Brain microvascular endothelial cell (primary cell): ENCODE measurements around the gene RNF141.

Experiments
- DNase-seq: peaks from one replicate; pipeline ENCODE4 v3.0.0-alpha.2; 2020
- H3K27ac ChIP-seq: fragments of 250-450 bp; sonication (Bioruptor Pico); 2 replicates; pipeline ENCODE4 v1.5.1; 2020; ENCODE audit warnings: mild to moderate bottlenecking, moderate library complexity
- H3K27me3 ChIP-seq: fragments of 250-450 bp; sonication (Bioruptor Pico); replicated peaks from 2 replicates; pipeline ENCODE4 v1.5.1; 2020; ENCODE audit warnings: mild to moderate bottlenecking
- H3K36me3 ChIP-seq: fragments of 250-450 bp; sonication (Bioruptor Pico); replicated peaks from 2 replicates; pipeline ENCODE4 v1.5.1; 2020; ENCODE audit warnings: mild to moderate bottlenecking
- H3K4me3 ChIP-seq: 2 replicates; pipeline ENCODE4 v1.5.1; 2011; ENCODE audit warnings: low read depth, mild to moderate bottlenecking, control low read depth, low read length, moderate library complexity
- in situ Hi-C: cut with HindIII; loops from 2 replicates; pipeline ENCODE4 v1.10.0; 2017; ENCODE audit warnings: low sequenced_read_pairs, low pct_ligation_motif_present
- TF ChIP-seq, protein P1 (sequence below): IDR thresholded peaks from 2 replicates; pipeline ENCODE4 v1.5.1; 2011; ENCODE audit warnings: low read depth, mild to moderate bottlenecking, moderate library complexity, low read length, control low read depth, inconsistent platforms; ENCODE audit errors: missing control alignments

The RNF141 gene

GRCh38 chr11:10477690-10478046, 63.3 kb downstream of the RNF141 start:
- DNase-seq: no peak
- H3K27ac ChIP-seq: no peak overlapping the region
- no peaks in the 10 kb centered on the region for H3K36me3 ChIP-seq
- no peaks in the 10 kb centered on the region for H3K27me3 ChIP-seq
- TF ChIP-seq, protein P1, sequence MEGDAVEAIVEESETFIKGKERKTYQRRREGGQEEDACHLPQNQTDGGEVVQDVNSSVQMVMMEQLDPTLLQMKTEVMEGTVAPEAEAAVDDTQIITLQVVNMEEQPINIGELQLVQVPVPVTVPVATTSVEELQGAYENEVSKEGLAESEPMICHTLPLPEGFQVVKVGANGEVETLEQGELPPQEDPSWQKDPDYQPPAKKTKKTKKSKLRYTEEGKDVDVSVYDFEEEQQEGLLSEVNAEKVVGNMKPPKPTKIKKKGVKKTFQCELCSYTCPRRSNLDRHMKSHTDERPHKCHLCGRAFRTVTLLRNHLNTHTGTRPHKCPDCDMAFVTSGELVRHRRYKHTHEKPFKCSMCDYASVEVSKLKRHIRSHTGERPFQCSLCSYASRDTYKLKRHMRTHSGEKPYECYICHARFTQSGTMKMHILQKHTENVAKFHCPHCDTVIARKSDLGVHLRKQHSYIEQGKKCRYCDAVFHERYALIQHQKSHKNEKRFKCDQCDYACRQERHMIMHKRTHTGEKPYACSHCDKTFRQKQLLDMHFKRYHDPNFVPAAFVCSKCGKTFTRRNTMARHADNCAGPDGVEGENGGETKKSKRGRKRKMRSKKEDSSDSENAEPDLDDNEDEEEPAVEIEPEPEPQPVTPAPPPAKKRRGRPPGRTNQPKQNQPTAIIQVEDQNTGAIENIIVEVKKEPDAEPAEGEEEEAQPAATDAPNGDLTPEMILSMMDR: no peak
- no peak overlapping the region for H3K4me3 ChIP-seq
- in situ Hi-C loops: no loop called here

GRCh38 chr11:10476927-10477689, 63.9 kb downstream of the RNF141 start:
- TF ChIP-seq, protein P1: no peak
- in situ Hi-C loops: no loop called here
- H3K27ac ChIP-seq: no peak overlapping the region
- no peak overlapping the region for H3K4me3 ChIP-seq
- no peak for DNase-seq
- H3K27me3 ChIP-seq: no peaks in the 10 kb centered on the region
- H3K36me3 ChIP-seq: no peaks in the 10 kb centered on the region

DNA sequence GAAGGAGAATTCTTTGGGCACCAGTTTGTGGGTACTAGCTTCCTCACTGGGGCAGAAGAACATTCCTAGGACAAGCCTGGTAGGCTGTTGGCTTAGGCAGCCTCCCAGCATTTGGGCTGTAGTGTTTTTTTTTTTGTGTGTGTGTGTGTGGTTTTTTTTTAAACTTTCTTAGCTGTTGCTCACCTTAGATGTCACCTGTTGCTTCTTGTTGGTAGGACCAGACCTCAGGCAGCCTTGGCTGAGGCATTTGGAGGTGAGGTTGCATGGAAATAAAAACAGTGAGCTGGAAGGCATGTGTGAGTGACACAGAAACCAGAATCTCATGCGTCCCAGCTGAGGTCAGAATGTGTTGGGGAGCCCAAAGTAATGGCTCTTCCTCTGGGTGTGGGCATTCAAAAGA, 64.6 kb downstream of the RNF141 start:
- DNase-seq: no peak
- H3K27me3 ChIP-seq: no peaks in the 10 kb centered on the region
- TF ChIP-seq, protein P1: no peak
- H3K4me3 ChIP-seq: no peak overlapping the region
- no peak overlapping the region for H3K27ac ChIP-seq
- in situ Hi-C loops: no loop called here
- no peaks in the 10 kb centered on the region for H3K36me3 ChIP-seq

- no peak for DNase-seq
- H3K27me3 ChIP-seq: no peaks in the 10 kb centered on the region
- no peak overlapping the region for H3K4me3 ChIP-seq
- H3K27ac ChIP-seq: no peak overlapping the region
- no peaks in the 10 kb centered on the region for H3K36me3 ChIP-seq
- in situ Hi-C loops: no loop called here
- TF ChIP-seq, protein P1: no peak
Measured at GRCh38 chr11:10474551-10474950, 66.4 kb downstream of the RNF141 start.

DNA sequence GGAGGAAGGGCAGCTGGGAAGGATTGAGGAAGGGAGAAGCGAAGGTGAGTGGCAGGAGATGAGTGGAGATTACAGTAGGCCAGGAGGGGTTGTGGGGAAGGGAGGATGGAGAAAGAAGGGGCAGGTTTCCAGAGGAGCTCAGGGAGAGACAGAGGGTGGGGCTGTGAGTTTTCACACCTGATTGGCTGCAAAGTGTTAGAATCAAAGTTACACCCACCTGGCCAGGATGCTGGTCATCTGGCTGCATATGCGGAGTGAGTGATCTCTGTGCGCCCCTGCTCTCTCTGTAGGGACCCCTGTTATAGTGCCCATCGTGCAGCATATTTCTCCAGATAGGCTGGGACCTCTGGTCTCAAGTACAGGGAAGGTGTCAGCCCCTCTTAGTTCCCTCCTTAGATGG, 67.6 kb downstream of the RNF141 start:
- no peak overlapping the region for H3K4me3 ChIP-seq
- in situ Hi-C loops: no loop called here
- TF ChIP-seq, protein P1: no peak
- DNase-seq: no peak
- no peak overlapping the region for H3K27ac ChIP-seq
- no peaks in the 10 kb centered on the region for H3K27me3 ChIP-seq
- no peaks in the 10 kb centered on the region for H3K36me3 ChIP-seq
